Right renal cortex interstitium (tissue), 3 donors: ENCODE measurements around the gene NCOA3. TPM values are rescaled to one million over a fixed set of nuclear protein-coding genes. Genes with fewer than 3 reads are reported as not detected.
A peak's percentile ranks its signal among the peaks of the same experiment; 100 is the strongest.

Experiments used
- DNase-seq, 3 donors: peaks; one replicate each; pipeline ENCODE4 v3.0.0-alpha.2; 2013; ENCODE audit warnings: low read depth in 3 of 3, low spot score in 2 of 3
- polyA plus RNA-seq, 3 donors: library from polyadenylated mRNA; unstranded; fragments of 120-200 nt; gene quantifications; one replicate each; pipeline ENCODE4 v1.2.1, GENCODE V29; 2013; ENCODE audit not compliant: insufficient read length in 3 of 3

NCOA3 gene
- polyA plus RNA-seq, 3 donors: 34.2 to 36.6 (median 35.3) TPM

- peak in 1 of 3 donors; percentile 24 for DNase-seq
These were observed 159.5 kb downstream of the NCOA3 start for GRCh38 chr20:47660983-47661700.

- no peak for DNase-seq
These were observed 160.0 kb downstream of the NCOA3 start for GRCh38 chr20:47661714-47662113.

DNA sequence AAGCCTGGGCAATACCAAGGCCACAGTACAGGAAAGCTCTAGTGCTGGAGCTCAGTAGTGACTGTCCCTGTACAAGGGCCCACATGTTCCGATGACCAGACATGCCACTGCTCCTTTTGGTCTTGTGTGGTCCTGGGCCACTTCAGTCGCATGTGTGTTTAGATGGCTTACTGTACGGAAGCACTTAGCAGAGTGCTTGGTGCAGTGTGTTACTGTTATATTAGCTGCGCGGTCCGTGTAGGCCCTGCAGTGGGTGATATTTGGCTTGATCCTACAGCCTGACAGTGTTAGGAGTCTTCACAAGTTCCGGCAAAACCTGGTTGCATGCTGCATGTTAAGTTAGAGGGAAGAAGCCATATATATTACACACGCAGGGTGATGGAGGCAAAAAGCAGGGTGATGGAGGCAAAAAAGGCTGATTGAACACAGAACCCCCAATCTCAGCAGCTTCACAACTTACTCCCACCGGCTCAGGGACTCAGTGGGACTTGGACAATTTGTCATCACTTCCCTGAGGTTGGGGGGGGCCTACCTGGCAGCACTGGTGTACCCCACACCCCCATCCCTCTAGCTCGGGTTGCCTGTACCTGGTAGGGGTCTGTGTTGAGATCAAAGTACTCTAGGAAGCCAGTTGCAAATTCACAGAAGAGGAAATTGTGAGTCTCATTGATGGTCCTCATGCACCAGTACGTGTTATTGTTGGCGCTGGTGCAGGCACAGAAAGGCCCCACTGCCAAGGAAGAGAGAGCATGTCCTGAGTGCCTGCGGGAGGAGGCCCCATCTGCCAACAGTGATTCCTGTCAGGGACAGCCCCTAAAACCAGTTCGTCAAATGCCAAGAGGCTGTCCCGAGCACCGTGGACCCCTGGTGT, 161.0 kb downstream of the NCOA3 start:
- no peak for DNase-seq

GRCh38 chr20:47663354-47664067, 161.8 kb downstream of the NCOA3 start:
- peak; percentile 43 to 56 (median 44) for DNase-seq

DNA sequence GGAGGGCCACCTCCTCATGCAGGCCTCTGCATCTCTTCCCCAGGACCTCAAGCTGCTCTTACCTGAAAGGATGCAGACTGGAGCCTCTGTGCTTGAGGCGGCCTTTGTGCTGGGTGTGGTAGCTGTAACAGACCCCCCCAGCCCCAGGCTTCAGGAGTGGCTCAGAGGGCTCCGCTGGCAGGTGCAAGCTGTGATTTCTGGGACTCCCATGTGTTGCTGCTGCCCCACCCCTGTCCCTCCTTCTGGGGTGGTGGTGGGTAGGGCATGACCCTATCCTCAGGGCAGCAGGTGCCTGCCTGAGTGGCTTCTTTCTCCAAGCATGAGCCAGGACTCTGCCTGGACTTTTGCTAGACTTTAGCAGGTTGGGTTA, 162.4 kb downstream of the NCOA3 start:
- DNase-seq: no peak

- no peak for DNase-seq
These were observed 163.1 kb downstream of the NCOA3 start for GRCh38 chr20:47664744-47665143.

- DNase-seq: no peak
These were observed 163.7 kb downstream of the NCOA3 start for GRCh38 chr20:47665221-47665991.

GRCh38 chr20:47666304-47666703, 164.6 kb downstream of the NCOA3 start:
- no peak for DNase-seq

- DNase-seq: no peak
These were observed 165.4 kb downstream of the NCOA3 start for GRCh38 chr20:47667086-47667485.

- DNase-seq: no peak
These were observed 166.0 kb downstream of the NCOA3 start for GRCh38 chr20:47667531-47668312.

DNA sequence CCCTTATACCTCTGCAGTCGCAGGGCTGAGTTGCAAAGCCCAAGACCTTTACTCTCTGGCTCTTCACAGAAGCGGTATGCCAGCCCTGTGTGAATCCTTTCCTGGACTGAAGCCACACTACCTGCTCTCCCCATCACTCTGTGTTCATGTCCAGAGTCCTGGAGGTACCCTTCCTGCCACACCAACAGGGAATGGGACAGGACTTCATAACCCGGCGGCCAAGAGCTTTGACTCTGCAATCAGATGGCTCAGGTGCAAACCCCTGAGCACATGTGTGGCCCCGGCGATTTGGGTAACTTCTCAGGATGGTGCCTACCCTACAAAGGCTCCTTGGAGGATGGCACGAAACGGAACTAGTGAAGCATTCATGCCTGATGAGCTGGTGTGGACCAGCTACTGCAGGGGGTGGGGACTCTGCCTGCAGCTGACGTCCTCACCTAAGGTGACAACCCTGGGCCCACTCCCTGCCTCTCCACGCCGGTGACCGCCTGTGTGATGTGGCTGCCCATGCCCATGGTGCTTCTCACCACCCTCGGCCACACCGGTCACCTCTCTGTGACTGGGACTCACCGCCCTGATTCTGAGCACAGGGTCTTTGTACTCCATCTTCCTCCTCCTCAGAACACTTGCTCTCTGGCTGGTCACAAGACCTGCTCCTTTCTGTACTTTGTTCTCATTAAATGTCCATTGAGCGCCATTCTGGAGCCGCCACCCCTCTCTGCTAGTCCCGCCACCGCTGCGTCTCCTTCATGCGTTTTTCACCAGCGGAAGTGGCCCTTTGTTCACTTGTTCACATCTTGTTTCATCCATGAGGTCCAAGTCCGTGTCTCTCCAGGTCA, 166.8 kb downstream of the NCOA3 start:
- no peak for DNase-seq

- no peak for DNase-seq
These were observed 167.4 kb downstream of the NCOA3 start for GRCh38 chr20:47669152-47669425.

DNA sequence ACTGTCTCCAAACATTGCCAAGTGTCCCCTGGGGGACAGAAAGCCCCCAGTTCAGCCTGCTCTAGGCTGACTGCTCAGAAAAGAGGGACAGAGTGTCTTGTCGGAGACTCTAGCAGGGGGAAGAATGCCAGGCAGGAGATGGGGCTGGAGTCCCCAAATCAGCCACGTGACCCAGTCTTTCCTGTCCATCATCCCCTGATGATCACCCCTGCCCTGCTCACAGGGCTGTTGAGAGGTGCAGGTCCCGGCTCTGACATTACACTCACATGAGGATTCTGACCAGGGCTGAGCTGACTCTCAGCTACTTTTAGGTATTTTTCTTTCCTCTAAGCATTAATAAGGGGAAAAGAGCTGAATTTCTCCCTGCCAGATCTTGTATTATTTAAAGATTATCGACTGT, 167.8 kb downstream of the NCOA3 start:
- DNase-seq: no peak

DNA sequence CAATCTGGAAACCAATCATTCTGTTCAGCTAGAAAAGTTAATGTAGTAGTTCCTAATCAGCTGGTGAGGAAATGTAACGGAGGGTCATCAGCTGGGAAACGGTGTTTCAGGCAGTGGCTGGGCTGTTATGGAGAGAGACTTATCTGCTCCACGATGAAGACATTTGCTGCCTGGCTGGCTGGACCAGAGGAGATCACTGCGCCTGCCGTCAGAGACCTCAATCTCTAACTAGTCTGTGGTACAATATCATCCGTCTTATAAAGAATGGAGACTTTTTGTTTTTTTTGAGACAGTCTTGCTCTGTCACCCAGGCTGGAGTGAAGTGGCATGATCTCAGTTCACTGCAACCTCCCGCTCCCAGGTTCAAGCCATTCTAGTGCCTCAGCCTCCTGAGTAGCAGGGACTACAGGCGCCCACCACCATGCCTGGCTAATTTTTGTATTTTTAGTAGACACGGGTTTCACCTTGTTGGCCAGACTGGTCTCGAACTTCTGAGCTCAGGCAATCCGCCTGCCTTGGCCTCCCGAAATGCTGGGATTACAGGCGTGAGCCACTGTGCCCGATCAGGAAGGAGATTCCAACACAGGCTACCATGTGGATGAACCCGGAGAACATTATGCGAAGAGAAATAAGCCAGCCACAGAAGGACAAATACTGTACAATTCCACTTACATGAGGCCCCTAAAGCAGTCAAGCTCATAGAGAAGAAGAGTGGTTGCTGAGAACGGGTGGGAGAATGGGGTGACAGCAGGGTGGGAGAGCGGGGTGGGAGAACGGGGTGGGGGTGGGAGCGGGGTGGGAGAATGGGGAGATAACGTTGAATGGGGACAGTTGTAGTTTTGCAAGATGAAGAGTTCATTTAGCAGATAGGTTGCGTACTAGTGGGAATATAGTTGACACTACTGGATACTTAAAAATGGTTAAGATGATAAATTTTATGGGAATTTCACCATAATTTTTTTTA, 168.5 kb downstream of the NCOA3 start:
- DNase-seq: no peak

DNA sequence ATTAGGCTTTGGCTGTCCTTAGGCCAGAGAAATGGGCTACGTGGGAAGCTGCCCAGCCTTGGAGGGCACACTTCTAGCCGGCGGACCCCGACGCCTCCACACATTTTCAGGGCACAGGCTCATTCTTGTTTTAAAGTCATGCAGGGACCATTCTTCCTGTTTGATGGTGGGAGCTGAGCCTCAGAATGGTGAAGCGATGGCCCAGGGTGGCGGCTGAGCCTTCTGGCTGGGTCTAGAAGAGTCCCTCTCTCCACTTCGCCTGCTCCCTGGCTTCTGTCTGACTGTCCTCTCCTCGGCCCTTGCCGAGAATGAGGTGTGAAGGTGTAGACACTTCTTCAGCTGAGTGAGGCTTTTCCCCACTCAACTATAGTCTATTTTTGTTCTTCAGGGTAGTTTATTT, 169.2 kb downstream of the NCOA3 start:
- no peak for DNase-seq

- no peak for DNase-seq
These were observed 170.5 kb downstream of the NCOA3 start for GRCh38 chr20:47672166-47672565.

DNA sequence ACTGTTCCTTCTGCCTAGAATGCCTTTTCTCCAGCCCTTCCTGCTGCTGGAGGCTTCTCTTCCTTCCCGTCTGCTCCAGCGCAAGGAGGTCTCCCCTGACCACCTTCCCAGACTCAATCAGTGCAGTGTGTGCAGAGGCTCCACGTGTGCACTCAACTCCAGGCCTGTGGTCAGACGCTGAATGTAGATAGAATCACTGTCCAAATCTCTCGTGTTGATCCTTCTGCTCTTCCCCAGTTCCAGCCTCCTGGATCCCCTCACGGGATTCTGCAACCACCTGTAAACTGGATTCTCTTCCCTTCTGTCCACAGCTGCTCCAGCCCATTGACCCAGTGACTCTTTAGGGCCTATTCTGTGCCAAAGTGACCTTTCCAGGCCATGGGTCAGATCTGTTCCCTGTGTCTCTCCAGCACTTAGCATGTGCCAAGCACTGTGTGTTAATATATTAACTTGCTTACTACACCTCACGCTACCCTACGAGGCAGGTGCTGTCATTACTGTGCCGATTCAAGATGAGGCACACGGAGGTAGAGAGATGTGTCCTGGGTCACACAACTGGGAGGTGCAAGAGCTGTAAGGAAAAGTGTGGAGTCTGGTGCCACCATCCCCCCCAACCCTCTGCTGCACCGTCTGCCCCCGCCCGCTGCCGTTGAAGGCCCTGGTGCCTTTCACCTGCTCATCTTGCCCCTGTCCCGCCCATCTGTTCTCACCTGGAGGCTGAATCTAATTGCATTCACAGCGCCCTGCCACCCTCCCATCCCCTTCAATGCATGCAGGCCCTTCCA, 171.4 kb downstream of the NCOA3 start:
- no peak for DNase-seq

DNA sequence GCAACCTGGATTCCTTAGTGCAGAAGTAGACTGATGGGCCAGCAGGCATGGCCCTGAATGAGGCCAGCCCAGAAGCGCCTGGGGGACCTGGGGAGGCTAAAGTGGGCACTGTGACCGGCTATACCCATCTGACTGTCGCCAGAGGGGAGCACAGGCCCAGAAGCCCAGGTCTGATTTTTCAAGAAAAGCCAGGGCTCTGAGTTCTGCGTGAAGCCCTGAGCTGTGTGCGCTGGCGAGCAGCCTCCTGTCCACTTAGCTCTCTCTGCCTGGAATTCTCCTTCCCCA, 171.9 kb downstream of the NCOA3 start:
- no peak for DNase-seq
